OCI-LY1 (cell line): Measurements from ENCODE around the gene YBX3.

Experiments used
- EZH2 ChIP-seq: fragments of 200-600 bp; sonication (generic), shearing (Covaris generic); IDR thresholded peaks from 2 replicates; pipeline ENCODE4 v1.8.0; 2017; ENCODE audit warnings: borderline replicate concordance, mixed run types, mild to moderate bottlenecking, antibody characterized with exemption, low read length, moderate library complexity, mixed read lengths
- TF ChIP-seq, protein P1 (sequence below): fragments of 200-600 bp; sonication (generic), shearing (Covaris generic); IDR thresholded peaks from 2 replicates; pipeline ENCODE4 v1.5.1; 2017; ENCODE audit warnings: mild to moderate bottlenecking, antibody characterized with exemption, low read length, moderate library complexity, mixed read lengths

DNA sequence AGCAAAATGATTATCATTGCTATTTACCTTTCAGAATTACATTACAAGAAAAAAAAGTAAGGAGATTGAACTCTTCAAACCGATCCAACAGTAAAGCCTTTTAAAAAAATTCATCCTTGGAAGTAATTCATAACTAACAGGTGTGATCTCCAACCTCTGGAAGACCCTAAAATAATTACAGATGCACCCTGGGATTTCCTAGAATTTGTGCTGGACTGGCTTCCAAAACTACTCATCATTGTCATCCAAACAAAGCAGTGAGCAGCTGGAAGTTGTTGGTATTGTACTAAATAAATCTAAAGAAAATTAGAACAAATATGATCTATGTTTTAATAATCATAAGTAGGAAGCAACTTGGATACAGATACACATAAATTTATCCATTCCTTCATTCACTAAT lies 1.9 kb upstream of the YBX3 start:
- TF ChIP-seq, protein P1, sequence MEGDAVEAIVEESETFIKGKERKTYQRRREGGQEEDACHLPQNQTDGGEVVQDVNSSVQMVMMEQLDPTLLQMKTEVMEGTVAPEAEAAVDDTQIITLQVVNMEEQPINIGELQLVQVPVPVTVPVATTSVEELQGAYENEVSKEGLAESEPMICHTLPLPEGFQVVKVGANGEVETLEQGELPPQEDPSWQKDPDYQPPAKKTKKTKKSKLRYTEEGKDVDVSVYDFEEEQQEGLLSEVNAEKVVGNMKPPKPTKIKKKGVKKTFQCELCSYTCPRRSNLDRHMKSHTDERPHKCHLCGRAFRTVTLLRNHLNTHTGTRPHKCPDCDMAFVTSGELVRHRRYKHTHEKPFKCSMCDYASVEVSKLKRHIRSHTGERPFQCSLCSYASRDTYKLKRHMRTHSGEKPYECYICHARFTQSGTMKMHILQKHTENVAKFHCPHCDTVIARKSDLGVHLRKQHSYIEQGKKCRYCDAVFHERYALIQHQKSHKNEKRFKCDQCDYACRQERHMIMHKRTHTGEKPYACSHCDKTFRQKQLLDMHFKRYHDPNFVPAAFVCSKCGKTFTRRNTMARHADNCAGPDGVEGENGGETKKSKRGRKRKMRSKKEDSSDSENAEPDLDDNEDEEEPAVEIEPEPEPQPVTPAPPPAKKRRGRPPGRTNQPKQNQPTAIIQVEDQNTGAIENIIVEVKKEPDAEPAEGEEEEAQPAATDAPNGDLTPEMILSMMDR = no peak
- no peak for TF ChIP-seq EZH2
